Activated B cell treated with CpG ODN at 0.5 μM for 24 hours (primary cell): ENCODE data around the gene TSPAN31. TPM values are rescaled to one million over a fixed set of nuclear protein-coding genes. Genes with fewer than 3 reads are reported as not detected.
A peak's percentile ranks its signal among the peaks of the same experiment; 100 is the strongest.

ENCODE experiments used
- ATAC-seq: fragments of 200-7000 bp; cut with Tn5 transposase; one replicate; pipeline ENCODE4 v1.10.0; 2021; ENCODE audit warnings: low read depth, mild to moderate bottlenecking, moderate library complexity
- CTCF ChIA-PET: fragments of 350-600 bp; sonication (Branson Sonifier 250); formaldehyde crosslinking; loops from one replicate; lab custom pipeline; 2021; ENCODE audit warnings: antibody characterized with exemption; lab: Charles Lee
- POLR2A ChIA-PET: fragments of 350-600 bp; sonication (Branson Sonifier 250); formaldehyde crosslinking; loops from one replicate; lab custom pipeline; 2021; ENCODE audit warnings: antibody characterized with exemption; lab: Charles Lee
- DNase-seq: peaks from one replicate; pipeline ENCODE4 v3.0.0; 2022
- H3K27ac Mint-ChIP-seq: one replicate; pipeline ENCODE4 v1.8.0; 2020; ENCODE audit warnings: mixed read lengths
- H3K27me3 Mint-ChIP-seq: one replicate; pipeline ENCODE4 v1.8.0; 2021; ENCODE audit warnings: mixed read lengths
- H3K36me3 Mint-ChIP-seq: one replicate; pipeline ENCODE4 v1.8.0; 2021; ENCODE audit warnings: low read depth, mixed read lengths
- H3K4me1 Mint-ChIP-seq: one replicate; pipeline ENCODE4 v1.8.0; 2021; ENCODE audit warnings: mixed read lengths
- H3K4me3 Mint-ChIP-seq: one replicate; pipeline ENCODE4 v1.8.0; 2020; ENCODE audit warnings: mild to moderate bottlenecking, mixed read lengths
- H3K9me3 Mint-ChIP-seq: one replicate; pipeline ENCODE4 v1.8.0; 2020; ENCODE audit warnings: mixed read lengths
- intact Hi-C: fragments of 100-400 bp; cut with micrococcal nuclease; formaldehyde crosslinking; loops from one replicate; pipeline ENCODE4 v1.15.1; 2024
- total RNA-seq: library from RNA; stranded (reverse); gene quantifications from 2 replicates; pipeline ENCODE4 v1.2.3, GENCODE V29; 2022
- TF ChIP-seq, protein P1 (sequence below): fragments of 200-600 bp; IDR thresholded peaks from one replicate; pipeline ENCODE4 v1.8.0; 2022; ENCODE audit warnings: antibody characterized with exemption, mild to moderate bottlenecking

Gene TSPAN31
- total RNA-seq, 1 donor from 2014 or later, result 35.8 TPM

DNA sequence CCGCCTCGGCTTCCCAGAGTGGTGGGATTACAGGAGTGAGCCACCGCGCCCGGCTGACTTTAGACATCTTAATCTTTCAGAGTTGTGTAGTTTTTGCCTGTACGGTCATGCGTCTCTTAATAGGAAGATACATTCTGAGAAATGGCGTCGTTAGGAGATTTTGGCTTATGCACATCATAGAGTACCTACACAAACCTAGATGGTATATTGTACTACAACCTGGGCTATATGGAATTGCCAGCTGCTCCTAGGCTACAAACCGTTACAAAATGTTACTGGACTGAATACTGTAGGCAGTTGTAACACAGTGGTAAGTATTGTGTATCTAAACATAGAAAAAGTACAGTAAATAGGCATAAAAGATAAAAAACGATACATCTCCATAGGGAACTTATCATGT lies 39.0 kb downstream of the TSPAN31 start:
- ChIA-PET CTCF (interaction anchor here (2.7 kb wide), 1 partner anchor 27 kb away, joined by 16 read pairs; no protein-coding TSS in a partner anchor), POLR2A (interaction anchor here (2.4 kb wide), 1 partner anchor 28 kb away, joined by 11 read pairs; no protein-coding TSS in a partner anchor)
- peaks cover 42% of the 10 kb centered on the region for H3K36me3 Mint-ChIP-seq
- peak overlapping the region; percentile 73 for H3K4me3 Mint-ChIP-seq
- DNase-seq (no peak), ATAC-seq (no peak)
- H3K27me3 Mint-ChIP-seq, result no peaks in the 10 kb centered on the region
- peaks cover 22% of the 10 kb centered on the region for H3K4me1 Mint-ChIP-seq
- intact Hi-C loops, result loop anchor here (2.0 kb wide), 2 partner anchors 19 to 61 kb away; no protein-coding TSS in a partner anchor
- no peaks in the 10 kb centered on the region for H3K9me3 Mint-ChIP-seq
- TF ChIP-seq, protein P1, sequence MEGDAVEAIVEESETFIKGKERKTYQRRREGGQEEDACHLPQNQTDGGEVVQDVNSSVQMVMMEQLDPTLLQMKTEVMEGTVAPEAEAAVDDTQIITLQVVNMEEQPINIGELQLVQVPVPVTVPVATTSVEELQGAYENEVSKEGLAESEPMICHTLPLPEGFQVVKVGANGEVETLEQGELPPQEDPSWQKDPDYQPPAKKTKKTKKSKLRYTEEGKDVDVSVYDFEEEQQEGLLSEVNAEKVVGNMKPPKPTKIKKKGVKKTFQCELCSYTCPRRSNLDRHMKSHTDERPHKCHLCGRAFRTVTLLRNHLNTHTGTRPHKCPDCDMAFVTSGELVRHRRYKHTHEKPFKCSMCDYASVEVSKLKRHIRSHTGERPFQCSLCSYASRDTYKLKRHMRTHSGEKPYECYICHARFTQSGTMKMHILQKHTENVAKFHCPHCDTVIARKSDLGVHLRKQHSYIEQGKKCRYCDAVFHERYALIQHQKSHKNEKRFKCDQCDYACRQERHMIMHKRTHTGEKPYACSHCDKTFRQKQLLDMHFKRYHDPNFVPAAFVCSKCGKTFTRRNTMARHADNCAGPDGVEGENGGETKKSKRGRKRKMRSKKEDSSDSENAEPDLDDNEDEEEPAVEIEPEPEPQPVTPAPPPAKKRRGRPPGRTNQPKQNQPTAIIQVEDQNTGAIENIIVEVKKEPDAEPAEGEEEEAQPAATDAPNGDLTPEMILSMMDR, result no peak
- no peak overlapping the region for H3K27ac Mint-ChIP-seq

DNA sequence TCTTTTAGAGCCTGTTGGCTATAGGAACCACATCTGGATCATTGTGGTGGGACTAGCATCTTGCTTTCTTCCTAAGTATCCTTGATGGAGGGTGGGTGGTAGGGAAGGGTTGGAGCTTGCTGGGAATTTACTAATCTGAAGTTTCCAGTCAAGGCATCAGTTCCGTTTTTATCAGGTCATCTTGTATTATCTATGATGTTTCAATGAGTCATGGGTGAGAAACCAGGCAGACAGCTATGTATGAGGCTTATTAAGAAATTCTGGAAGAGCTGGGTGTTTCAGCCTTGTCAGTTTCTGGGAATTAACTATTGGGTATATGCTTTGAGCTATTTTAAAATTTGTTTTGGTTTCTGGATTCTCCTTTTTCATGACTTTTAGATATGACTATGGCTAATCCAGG lies 49.1 kb downstream of the TSPAN31 start:
- Mint-ChIP-seq H3K27ac (peak overlapping the region; percentile 50), H3K4me1 (no peaks in the 10 kb centered on the region), H3K27me3 (no peaks in the 10 kb centered on the region), H3K36me3 (peaks cover 77% of the 10 kb centered on the region), H3K9me3 (no peaks in the 10 kb centered on the region), H3K4me3 (no peak overlapping the region)
- TF ChIP-seq, protein P1, result no peak
- ATAC-seq, result no peak
- POLR2A ChIA-PET, result no interaction called here
- CTCF ChIA-PET, result interaction anchor here (0.8 to 1.4 kb wide), 4 partner anchors 9 to 112 kb away, joined by 3 to 4 read pairs (median 3); no protein-coding TSS in a partner anchor
- no peak for DNase-seq
- intact Hi-C loops, result no loop called here

DNA sequence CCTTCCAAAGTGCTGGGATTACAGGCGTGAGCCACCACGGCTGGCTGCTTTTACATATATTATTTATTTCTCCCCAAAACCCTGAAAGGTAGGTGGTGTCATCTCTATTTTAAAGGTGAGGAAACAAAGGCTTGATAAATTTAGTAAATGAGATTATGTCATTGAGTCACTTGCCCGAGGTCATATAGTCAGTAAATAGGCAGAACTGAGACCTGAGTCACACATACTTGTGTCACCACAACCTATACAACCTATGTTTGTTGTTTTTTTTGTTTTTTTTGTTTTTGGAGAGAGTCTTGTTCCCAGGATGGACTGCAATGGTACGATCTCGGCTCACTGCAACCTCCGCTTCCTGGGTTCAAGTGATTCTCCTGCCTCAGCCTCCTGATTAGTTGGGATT lies 50.5 kb downstream of the TSPAN31 start:
- ATAC-seq, result no peak
- Mint-ChIP-seq H3K4me3 (no peak overlapping the region), H3K36me3 (peaks cover 78% of the 10 kb centered on the region), H3K27me3 (no peaks in the 10 kb centered on the region), H3K4me1 (no peaks in the 10 kb centered on the region), H3K9me3 (no peaks in the 10 kb centered on the region), H3K27ac (no peak overlapping the region)
- ChIA-PET CTCF (no interaction called here), POLR2A (no interaction called here)
- TF ChIP-seq, protein P1, result no peak
- no peak for DNase-seq
- intact Hi-C loops, result no loop called here

DNA sequence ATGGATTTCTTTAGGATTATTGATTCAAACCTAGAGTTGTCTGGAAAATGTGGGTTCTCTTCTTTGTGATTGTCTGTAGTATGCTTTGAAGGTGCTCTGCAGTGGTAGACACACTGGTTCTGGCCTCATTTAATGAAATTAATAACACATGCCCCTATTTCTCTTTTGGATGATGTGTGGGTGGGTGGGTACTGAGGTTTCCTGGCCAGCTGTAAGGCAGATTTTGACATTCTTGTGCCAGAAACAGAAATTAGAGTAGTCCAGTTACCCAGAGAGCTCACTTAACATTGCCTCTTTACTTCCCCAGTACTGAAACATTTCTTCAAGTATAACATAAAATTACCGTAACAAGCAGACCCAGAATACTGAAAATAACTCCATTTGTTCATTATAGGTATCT lies 52.2 kb downstream of the TSPAN31 start:
- no peaks in the 10 kb centered on the region for H3K4me1 Mint-ChIP-seq
- ChIA-PET CTCF (interaction anchor here (1.4 kb wide), 1 partner anchor 40 kb away, joined by 3 read pairs; no protein-coding TSS in a partner anchor), POLR2A (no interaction called here)
- peaks cover 75% of the 10 kb centered on the region for H3K36me3 Mint-ChIP-seq
- no peaks in the 10 kb centered on the region for H3K9me3 Mint-ChIP-seq
- ATAC-seq, result no peak
- intact Hi-C loops, result no loop called here
- no peaks in the 10 kb centered on the region for H3K27me3 Mint-ChIP-seq
- no peak overlapping the region for H3K4me3 Mint-ChIP-seq
- DNase-seq, result no peak
- no peak overlapping the region for H3K27ac Mint-ChIP-seq
- TF ChIP-seq, protein P1, result no peak

DNA sequence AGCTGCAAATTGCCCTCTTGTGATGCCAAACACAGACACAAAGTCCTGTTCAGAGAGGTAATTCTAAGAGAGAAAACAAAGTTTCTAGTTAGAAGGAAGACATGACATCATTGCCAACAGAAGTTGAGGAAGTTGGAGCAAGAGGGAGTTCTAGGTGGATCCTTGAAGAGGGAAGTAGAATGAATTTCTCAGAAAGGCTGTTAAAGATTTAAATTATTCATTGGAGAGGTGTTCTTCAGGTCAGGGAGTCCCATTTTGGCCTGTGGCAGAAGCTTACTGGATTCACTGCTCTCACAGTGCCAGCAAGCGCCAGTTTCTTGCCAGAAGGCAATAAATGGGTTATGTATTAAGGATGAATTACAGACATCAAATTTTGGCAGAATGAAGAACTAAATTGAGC lies 53.1 kb downstream of the TSPAN31 start:
- POLR2A ChIA-PET, result no interaction called here
- no peak overlapping the region for H3K27ac Mint-ChIP-seq
- H3K36me3 Mint-ChIP-seq, result peaks cover 73% of the 10 kb centered on the region
- intact Hi-C loops, result no loop called here
- ATAC-seq, result no peak
- DNase-seq, result no peak
- no peaks in the 10 kb centered on the region for H3K27me3 Mint-ChIP-seq
- H3K4me1 Mint-ChIP-seq, result no peaks in the 10 kb centered on the region
- H3K9me3 Mint-ChIP-seq, result no peaks in the 10 kb centered on the region
- TF ChIP-seq, protein P1, result no peak
- H3K4me3 Mint-ChIP-seq, result no peak overlapping the region
- CTCF ChIA-PET, result no interaction called here

Other genes starting within 250 kb of the TSPAN31 start
- gene DDIT3, start 224.5 kb upstream of the TSPAN31 start, total RNA-seq, result 30.5 and 34.3 TPM in 2 replicates
- 96.0 and 105 TPM in 2 replicates for gene MBD6, start 222.2 kb upstream of the TSPAN31 start, total RNA-seq
- gene DCTN2, start 197.8 kb upstream of the TSPAN31 start, total RNA-seq, result 83.3 and 91.8 TPM in 2 replicates
- gene KIF5A, start 195.0 kb upstream of the TSPAN31 start, total RNA-seq, result 0.13 and 0.15 TPM in 2 replicates
- 16.5 and 17.9 TPM in 2 replicates for gene PIP4K2C, start 153.8 kb upstream of the TSPAN31 start, total RNA-seq
- gene DTX3, start 140.2 kb upstream of the TSPAN31 start, total RNA-seq, result 3.7 and 3.9 TPM in 2 replicates
- not detected in 2 replicates for gene ARHGEF25, start 133.6 kb upstream of the TSPAN31 start, total RNA-seq
- gene B4GALNT1, start 111.8 kb upstream of the TSPAN31 start, total RNA-seq, result 0.31 and 0.51 TPM in 2 replicates
- gene OS9, start 50.9 kb upstream of the TSPAN31 start, total RNA-seq, result 166 TPM in 2 replicates
- gene AGAP2, start 6.3 kb upstream of the TSPAN31 start, total RNA-seq, result 17.5 and 18.5 TPM in 2 replicates
- gene CDK4, start 7.3 kb downstream of the TSPAN31 start, total RNA-seq, result 95.7 and 95.9 TPM in 2 replicates
- 54.1 and 58.2 TPM in 2 replicates for gene MARCHF9, start 10.1 kb downstream of the TSPAN31 start, total RNA-seq
- gene CYP27B1, start 22.0 kb downstream of the TSPAN31 start, total RNA-seq, result 2.4 and 2.5 TPM in 2 replicates
- 32.2 and 40.7 TPM in 2 replicates for gene METTL1, start 27.1 kb downstream of the TSPAN31 start, total RNA-seq
- 0.60 and 1.2 TPM in 2 replicates for gene EEF1AKMT3, start 27.6 kb downstream of the TSPAN31 start, total RNA-seq
- gene TSFM, start 37.7 kb downstream of the TSPAN31 start, total RNA-seq, result 28.4 and 33.4 TPM in 2 replicates
- gene AVIL, start 73.7 kb downstream of the TSPAN31 start, total RNA-seq, result 1.5 and 3.1 TPM in 2 replicates
- gene CTDSP2, start 101.7 kb downstream of the TSPAN31 start, total RNA-seq, result 73.2 and 81.5 TPM in 2 replicates
- gene ATP23, start 196.5 kb downstream of the TSPAN31 start, total RNA-seq, result 3.0 and 3.9 TPM in 2 replicates